A673 (cell line): ENCODE measurements around the gene ESPNL. TPM values are rescaled to one million over a fixed set of nuclear protein-coding genes. Genes with fewer than 3 reads are reported as not detected.
A peak's percentile ranks its signal among the peaks of the same experiment; 100 is the strongest.

Source experiments
- BruUV-seq: library from RNA; stranded (reverse); fragments of 400-500 nt; replicated peaks from 2 replicates; lab custom pipeline; 2021; lab: Mats Ljungman, UMichigan
- CTCF ChIA-PET: fragments of 300-600 bp; sonication (Branson Sonifier 250); formaldehyde crosslinking; loops from one replicate; lab custom pipeline; 2022; ENCODE audit warnings: antibody characterized with exemption; lab: Charles Lee
- POLR2A ChIA-PET: fragments of 300-600 bp; sonication (Branson Sonifier 250); formaldehyde crosslinking; loops from one replicate; lab custom pipeline; 2022; ENCODE audit warnings: antibody characterized with exemption; ENCODE audit not compliant: low non-redundant PET; lab: Charles Lee
- DNase-seq: peaks from one replicate; pipeline ENCODE4 v3.0.0-alpha.2; 2015; ENCODE audit warnings: low spot score
- H3K27ac ChIP-seq: fragments of 200-600 bp; sonication (generic); 2 replicates; pipeline ENCODE4 v1.5.1; 2016; ENCODE audit warnings: mixed run types, low read depth, mild to moderate bottlenecking, mixed read lengths, antibody characterized with exemption, low read length; ENCODE audit not compliant: poor library complexity, severe bottlenecking
- H3K27me3 ChIP-seq: fragments of 200-600 bp; sonication (generic); replicated peaks from 2 replicates; pipeline ENCODE4 v1.6.1; 2017; ENCODE audit warnings: mixed run types, low read depth, mild to moderate bottlenecking, mixed read lengths, antibody characterized with exemption, low read length; ENCODE audit not compliant: insufficient read depth, poor library complexity
- H3K36me3 ChIP-seq: fragments of 200-600 bp; sonication (generic); 2 replicates; pipeline ENCODE4 v1.6.1; 2016; ENCODE audit warnings: mixed run types, mild to moderate bottlenecking, mixed read lengths, antibody characterized with exemption, low read length; ENCODE audit not compliant: insufficient read depth, poor library complexity, severe bottlenecking
- H3K4me1 ChIP-seq: fragments of 200-600 bp; sonication (generic); 2 replicates; pipeline ENCODE4 v1.6.1; 2017; ENCODE audit warnings: mixed run types, mild to moderate bottlenecking, mixed read lengths, antibody characterized with exemption, low read length; ENCODE audit not compliant: insufficient read depth, poor library complexity, severe bottlenecking
- H3K4me3 ChIP-seq: fragments of 200-600 bp; sonication (generic); 2 replicates; pipeline ENCODE4 v1.5.1; 2016; ENCODE audit warnings: low read depth, mixed run types, mild to moderate bottlenecking, mixed read lengths, low read length; ENCODE audit not compliant: poor library complexity, severe bottlenecking
- H3K9me3 ChIP-seq: fragments of 200-600 bp; sonication (generic); 2 replicates; pipeline ENCODE4 v1.6.1; 2016; ENCODE audit warnings: mixed run types, low read depth, mild to moderate bottlenecking, mixed read lengths, antibody characterized with exemption, low read length; ENCODE audit not compliant: poor library complexity, severe bottlenecking
- CTCF ChIP-seq: fragments of 300-800, 200-600 bp; sonication (generic); conservative IDR thresholded peaks from 2 replicates; pipeline ENCODE4 v1.5.1; 2017; ENCODE audit warnings: low read depth, mild to moderate bottlenecking, antibody characterized with exemption, low read length, moderate library complexity, mixed read lengths
- EZH2 ChIP-seq: fragments of 200-600 bp; sonication (generic); IDR thresholded peaks from 2 replicates; pipeline ENCODE4 v1.6.1; 2017; ENCODE audit warnings: borderline replicate concordance, low read depth, mild to moderate bottlenecking, mixed read lengths, antibody characterized with exemption, low read length; ENCODE audit not compliant: poor library complexity, severe bottlenecking
- intact Hi-C: fragments of 100-400 bp; cut with micrococcal nuclease; formaldehyde crosslinking; loops from one replicate; pipeline ENCODE4 v1.10.0; 2022; ENCODE audit not compliant: unreplicated experiment
- total RNA-seq: library from RNA; stranded (reverse); gene quantifications from 2 replicates; pipeline ENCODE4 v1.2.3, GENCODE V29; 2021

The ESPNL gene
- total RNA-seq, 1 experiment from 2014 or later, result 0.30 TPM

GRCh38 chr2:238069021-238069709 lies 31.0 kb upstream of the ESPNL start:
- Histone ChIP-seq H3K27ac (no peak overlapping the region), H3K9me3 (no peaks in the 10 kb centered on the region), H3K4me1 (no peaks in the 10 kb centered on the region), H3K27me3 (no peaks in the 10 kb centered on the region), H3K4me3 (no peak overlapping the region), H3K36me3 (peaks cover 79% of the 10 kb centered on the region)
- CTCF ChIA-PET, result no interaction called here
- DNase-seq, result no peak
- POLR2A ChIA-PET, result no interaction called here
- intact Hi-C loops, result loop anchor here (10.0 kb wide), 1 partner anchor 214 kb away; the partner anchor contains the start of gene RAMP1
- TF ChIP-seq EZH2 (no peak), CTCF (no peak)
- no TSS peak for BruUV-seq

- BruUV-seq, result no TSS peak
- TF ChIP-seq CTCF (no peak), EZH2 (no peak)
- intact Hi-C loops, result loop anchor here (10.0 kb wide), 1 partner anchor 215 kb away; the partner anchor contains the start of gene RAMP1
- ChIA-PET CTCF (no interaction called here), POLR2A (no interaction called here)
- Histone ChIP-seq H3K27ac (no peak overlapping the region), H3K4me1 (no peaks in the 10 kb centered on the region), H3K27me3 (no peaks in the 10 kb centered on the region), H3K9me3 (no peaks in the 10 kb centered on the region), H3K36me3 (peaks cover 79% of the 10 kb centered on the region), H3K4me3 (no peak overlapping the region)
- DNase-seq, result no peak
These were observed 30.3 kb upstream of the ESPNL start for GRCh38 chr2:238069877-238070276.

DNA sequence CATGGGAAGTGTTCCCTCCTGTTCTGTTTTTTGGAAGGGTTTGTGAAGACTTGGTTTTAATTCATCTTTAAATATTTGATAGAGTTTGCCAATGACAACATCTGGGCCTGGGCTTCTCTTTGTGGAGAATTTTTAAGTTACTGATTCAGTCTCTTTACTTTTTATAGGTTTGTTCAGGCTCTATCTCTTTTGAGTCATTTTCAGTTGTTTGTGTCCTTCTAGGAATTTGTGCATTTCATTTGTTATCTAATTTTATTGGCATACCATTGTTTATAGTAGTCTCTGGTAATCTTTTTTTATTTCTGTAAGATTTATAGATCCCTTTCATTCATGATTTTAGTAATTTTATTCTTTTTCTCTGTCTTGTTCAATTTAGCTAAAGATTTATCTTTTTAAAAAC lies 24.7 kb upstream of the ESPNL start:
- CTCF ChIA-PET, result no interaction called here

More for the DNA sequence above, 24.7 kb upstream of the ESPNL start:
- no peak for DNase-seq
- POLR2A ChIA-PET, result no interaction called here
- H3K4me1 ChIP-seq, result peaks cover 13% of the 10 kb centered on the region
- BruUV-seq, result no TSS peak
- H3K9me3 ChIP-seq, result no peaks in the 10 kb centered on the region
- intact Hi-C loops, result no loop called here
- no peak overlapping the region for H3K4me3 ChIP-seq
- no peaks in the 10 kb centered on the region for H3K27me3 ChIP-seq
- peaks cover 59% of the 10 kb centered on the region for H3K36me3 ChIP-seq
- TF ChIP-seq CTCF, result no peak
- TF ChIP-seq EZH2, result no peak
- peak overlapping the region; percentile 7 for H3K27ac ChIP-seq
